Glomerular endothelial cell (primary cell): ENCODE results near the gene AK9. TPM values are rescaled to one million over a fixed set of nuclear protein-coding genes. Genes with fewer than 3 reads are reported as not detected.
"Not testable (repeated sequence)": the region's sequence is repeated elsewhere in the genome, so short reads cannot be mapped to it uniquely, and the experiment has no call there.

Experiments
- DNase-seq: peaks from one replicate; pipeline ENCODE4 v3.0.0-alpha.2; 2011; ENCODE audit warnings: low read depth, low spot score; ENCODE audit errors: extremely low read depth
- total RNA-seq: library from RNA; depleted of rRNA; stranded (reverse); fragments of >200 nt; gene quantifications from 2 replicates; pipeline ENCODE4 v1.2.3, GENCODE V29; 2015

AK9 gene
- total RNA-seq, 1 donor from 2014 or later, result 2.7 TPM

GRCh38 chr6:109628158-109629000, 62.6 kb downstream of the AK9 start:
- DNase-seq, result no peak

GRCh38 chr6:109626311-109626710, 64.7 kb downstream of the AK9 start:
- no peak for DNase-seq

- DNase-seq, result no peak
Observed at GRCh38 chr6:109625199-109625598, 65.8 kb downstream of the AK9 start.

GRCh38 chr6:109623288-109623687, 67.7 kb downstream of the AK9 start:
- DNase-seq, result no peak

- DNase-seq, result no peak
Observed at GRCh38 chr6:109612268-109612667, 78.7 kb downstream of the AK9 start.

GRCh38 chr6:109611502-109611901, 79.5 kb downstream of the AK9 start:
- no peak for DNase-seq

GRCh38 chr6:109610590-109610989, 80.4 kb downstream of the AK9 start:
- no peak for DNase-seq

- no peak for DNase-seq
Observed at GRCh38 chr6:109609737-109610136, 81.3 kb downstream of the AK9 start.

GRCh38 chr6:109606359-109606758, 84.6 kb downstream of the AK9 start:
- DNase-seq, result no peak

GRCh38 chr6:109595998-109596397, 95.0 kb downstream of the AK9 start:
- peak; percentile 22 for DNase-seq

GRCh38 chr6:109580519-109580918, 110.5 kb downstream of the AK9 start:
- peak; percentile 29 for DNase-seq

GRCh38 chr6:109579361-109579760, 111.6 kb downstream of the AK9 start:
- no peak for DNase-seq

- not testable (repeated sequence) for DNase-seq
Observed at GRCh38 chr6:109569901-109570300, 121.1 kb downstream of the AK9 start.

- no peak for DNase-seq
Observed at GRCh38 chr6:109561844-109562243, 129.2 kb downstream of the AK9 start.

- no peak for DNase-seq
Observed at GRCh38 chr6:109531446-109531845, 159.6 kb downstream of the AK9 start.

- DNase-seq, result no peak
Observed at GRCh38 chr6:109527989-109528388, 163.0 kb downstream of the AK9 start.

- peak; percentile 52 for DNase-seq
Observed at GRCh38 chr6:109526905-109527628, 163.9 kb downstream of the AK9 start.

- no peak for DNase-seq
Observed at GRCh38 chr6:109524129-109524528, 166.9 kb downstream of the AK9 start.

- no peak for DNase-seq
Observed at GRCh38 chr6:109523478-109523877, 167.5 kb downstream of the AK9 start.

- no peak for DNase-seq
Observed at GRCh38 chr6:109521080-109521479, 169.9 kb downstream of the AK9 start.

- DNase-seq, result not testable (repeated sequence)
Observed at GRCh38 chr6:109519647-109520046, 171.4 kb downstream of the AK9 start.

- no peak for DNase-seq
Observed at GRCh38 chr6:109516929-109517328, 174.1 kb downstream of the AK9 start.
